ENCODE measurements around the gene NAGK.
"Not testable (repeated sequence)": the region's sequence is repeated elsewhere in the genome, so short reads cannot be mapped to it uniquely, and the experiment has no call there.

The NAGK gene

DNA sequence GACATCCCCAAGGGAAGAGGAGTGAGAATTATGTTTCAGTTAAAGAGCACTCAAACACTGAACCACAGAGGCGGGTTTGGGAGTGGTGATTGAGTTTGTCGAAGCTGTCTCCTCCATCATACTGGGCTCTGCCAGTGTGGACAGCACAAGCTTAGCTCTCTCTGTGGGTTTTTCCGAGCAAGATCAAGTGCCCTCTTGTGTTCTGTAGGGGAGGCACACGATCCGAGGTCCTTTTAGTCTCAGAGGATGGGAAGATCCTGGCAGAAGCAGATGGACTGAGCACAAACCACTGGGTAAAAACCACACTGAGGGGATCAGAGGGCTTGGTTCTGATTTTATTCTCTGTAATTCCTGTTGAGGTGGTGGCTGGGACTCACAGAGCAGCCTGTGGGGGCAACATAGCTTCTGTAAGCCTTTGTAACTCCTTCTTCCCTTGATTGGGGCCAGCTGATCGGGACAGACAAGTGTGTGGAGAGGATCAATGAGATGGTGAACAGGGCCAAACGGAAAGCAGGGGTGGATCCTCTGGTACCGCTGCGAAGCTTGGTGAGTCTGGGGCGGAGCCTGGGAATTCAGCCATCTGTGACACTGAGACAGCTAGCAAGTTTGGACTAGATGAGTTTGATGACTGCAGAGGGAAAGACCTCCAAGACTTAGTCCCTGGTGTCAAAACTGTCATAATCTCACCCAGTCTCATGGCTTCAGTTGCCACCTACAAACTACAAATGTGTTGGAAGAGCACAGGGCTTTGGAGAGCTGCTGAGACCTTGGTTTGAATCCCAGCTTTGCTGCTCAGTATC lies 2.0 kb downstream of the NAGK start:
- peak in 1 of 5 experiments; percentile 33 for DNase-seq

DNA sequence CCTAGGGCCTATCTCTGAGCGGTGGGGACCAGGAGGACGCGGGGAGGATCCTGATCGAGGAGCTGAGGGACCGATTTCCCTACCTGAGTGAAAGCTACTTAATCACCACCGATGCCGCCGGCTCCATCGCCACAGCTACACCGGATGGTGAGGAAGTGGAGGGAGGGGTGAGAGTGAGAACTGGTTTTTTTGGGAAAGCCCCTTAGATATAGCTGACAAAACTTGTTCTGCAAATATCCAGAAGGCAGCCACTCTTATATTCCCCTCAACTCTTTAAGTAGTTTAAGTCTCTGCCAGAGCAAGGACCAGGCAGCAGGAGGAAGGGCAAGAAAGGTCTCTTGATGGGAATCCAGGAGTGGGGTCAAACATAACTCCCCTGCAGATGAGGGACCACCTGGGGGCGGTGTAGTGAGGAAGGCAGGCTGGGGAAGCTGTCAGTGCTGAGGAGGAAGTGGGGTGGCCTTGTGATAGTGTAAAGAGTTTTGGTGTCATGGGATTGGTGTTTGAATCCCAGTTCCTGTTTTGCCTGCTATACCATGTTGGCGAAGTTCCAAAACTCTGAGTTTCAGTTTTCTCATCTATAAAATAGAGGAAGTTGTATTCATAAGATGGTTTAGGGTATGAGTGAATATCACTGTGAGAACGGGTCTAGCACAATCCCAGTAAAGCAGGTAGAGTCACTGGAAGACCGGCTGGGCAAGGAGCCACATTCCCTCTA lies 3.4 kb downstream of the NAGK start:
- DNase-seq, result peak; percentile 33 to 71 (median 53)

DNA sequence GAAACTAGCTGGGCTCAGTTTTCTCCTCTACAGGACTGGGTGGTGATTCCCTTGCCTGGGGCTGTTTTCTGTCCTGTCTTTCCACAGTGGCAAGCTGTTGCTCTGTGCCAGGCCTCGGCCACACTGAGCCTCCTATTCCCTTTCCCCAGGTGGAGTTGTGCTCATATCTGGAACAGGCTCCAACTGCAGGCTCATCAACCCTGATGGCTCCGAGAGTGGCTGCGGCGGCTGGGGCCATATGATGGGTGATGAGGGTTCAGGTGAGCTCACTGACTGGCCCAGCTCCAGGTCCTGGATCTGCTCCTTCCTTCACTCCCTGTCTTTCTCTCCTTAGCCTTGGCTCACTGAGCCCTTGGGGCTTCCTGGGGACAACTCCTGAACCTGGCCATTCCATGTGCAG lies 4.0 kb downstream of the NAGK start:
- DNase-seq, result no peak

DNA sequence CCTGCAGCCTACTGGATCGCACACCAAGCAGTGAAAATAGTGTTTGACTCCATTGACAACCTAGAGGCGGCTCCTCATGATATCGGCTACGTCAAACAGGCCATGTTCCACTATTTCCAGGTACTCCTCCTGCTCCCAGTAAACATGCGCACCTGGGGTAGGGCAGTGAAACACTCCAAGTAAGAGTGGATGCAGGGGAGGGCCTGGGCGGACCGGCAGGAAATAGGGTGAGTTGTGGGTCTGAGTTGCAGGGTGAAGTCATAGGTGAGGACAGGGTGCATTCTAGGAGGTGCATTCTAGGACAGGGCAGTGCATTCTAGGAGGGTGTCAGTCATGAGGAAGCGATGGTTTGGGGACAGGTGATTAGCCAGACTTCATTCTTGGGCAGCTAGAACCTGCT lies 5.0 kb downstream of the NAGK start:
- no peak for DNase-seq

DNA sequence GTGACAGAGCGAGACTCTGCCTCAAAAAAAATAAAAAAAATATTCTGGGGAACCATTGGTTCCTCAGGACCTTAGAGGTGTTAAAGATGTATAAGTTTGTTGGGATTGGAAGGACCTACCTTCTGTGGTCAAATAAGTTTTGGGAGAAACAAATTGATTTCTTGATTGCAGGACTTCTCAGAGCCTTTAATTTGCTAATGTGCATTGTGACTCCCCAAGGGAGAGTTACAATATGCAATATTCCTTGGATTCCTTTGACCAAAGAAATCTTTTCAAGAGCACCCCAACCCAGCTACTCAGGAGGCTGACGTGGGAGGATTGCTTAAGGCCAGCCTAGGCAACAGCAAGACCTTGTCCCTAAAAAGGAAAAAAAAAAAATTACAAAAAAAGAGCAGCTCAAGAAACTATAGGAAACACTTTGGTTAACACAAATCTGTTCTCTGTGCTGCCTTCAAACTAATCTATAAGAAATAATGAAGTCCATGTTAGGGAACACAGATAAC lies 6.5 kb downstream of the NAGK start:
- no peak for DNase-seq

DNA sequence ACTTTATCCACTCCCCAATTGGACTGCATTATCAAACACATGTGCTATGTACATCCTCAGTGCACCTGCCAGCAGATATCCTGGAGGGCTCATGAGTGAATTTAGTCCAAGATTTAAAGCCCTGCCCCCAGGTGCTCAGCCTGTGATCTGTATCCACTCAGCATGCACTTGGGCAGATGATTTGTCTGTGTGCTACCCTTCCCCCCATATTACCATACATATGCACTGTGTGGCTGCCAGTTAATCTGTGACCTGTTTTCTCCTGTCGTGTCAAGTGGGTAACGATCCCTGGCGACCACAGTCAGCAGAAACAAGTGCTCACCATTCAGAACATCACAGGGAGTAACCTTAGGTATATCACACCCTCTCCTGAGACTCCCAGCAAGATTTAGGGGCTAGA lies 10.2 kb downstream of the NAGK start:
- no peak for DNase-seq

DNA sequence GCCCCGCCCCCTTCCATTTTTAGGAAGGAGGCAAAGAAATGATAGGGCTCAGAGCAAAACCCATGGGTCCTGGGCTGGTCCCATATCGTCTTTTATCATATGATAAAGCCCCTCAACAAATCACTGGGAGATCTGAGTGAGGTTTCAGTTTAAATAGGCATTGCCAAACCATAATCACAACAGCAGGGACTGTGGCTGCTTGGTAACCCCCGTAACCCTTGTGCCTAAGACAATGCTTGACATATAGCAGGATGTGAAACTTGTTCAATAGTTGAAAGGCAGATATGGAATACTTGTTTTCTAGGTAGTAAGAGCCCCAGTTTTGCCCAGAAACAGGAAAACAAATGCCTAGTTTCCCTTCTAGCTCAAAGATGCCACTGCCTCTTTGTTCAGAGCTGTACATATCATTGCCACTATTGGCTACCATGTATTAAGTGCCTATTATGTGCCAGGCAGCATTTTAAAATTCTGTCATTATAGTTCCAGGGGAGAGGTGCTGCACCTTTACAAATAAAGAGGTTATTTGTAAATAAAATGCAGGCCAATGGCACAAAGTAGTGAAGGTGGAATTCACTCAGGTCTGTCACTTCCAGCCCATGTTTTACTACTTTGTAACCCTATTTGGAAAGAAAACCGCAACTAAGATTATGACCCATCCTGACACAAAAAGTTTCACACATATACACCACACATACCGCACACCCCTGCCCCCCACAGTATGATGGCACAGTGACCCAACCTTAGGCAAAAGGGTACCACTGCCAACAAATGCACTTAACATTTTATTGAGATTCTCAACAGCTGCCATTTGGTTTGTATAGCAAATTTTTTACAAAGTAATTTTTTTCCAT lies 14.2 kb downstream of the NAGK start:
- peak in 3 of 5 experiments; percentile 20 to 83 (median 31) for DNase-seq

DNA sequence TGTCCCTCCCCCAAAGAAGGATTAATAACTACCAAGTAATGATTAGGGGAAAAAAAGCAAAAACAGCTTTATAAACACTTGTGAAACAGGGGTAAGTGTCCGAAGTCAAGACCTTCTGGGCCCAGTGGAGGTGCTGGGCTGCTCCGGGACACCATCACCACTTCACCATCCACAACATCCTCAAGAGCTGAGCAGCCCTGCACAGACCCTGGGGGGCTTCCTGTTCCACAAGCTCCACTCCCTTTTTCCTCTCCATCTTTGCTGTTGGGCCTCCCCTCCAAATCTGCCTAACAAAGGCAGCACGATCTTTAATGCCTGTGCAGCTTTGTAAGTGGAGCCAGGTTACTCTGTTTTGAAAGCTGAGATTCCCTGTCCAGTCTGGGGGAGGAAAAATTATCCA lies 14.8 kb downstream of the NAGK start:
- DNase-seq, result not testable (repeated sequence)

DNA sequence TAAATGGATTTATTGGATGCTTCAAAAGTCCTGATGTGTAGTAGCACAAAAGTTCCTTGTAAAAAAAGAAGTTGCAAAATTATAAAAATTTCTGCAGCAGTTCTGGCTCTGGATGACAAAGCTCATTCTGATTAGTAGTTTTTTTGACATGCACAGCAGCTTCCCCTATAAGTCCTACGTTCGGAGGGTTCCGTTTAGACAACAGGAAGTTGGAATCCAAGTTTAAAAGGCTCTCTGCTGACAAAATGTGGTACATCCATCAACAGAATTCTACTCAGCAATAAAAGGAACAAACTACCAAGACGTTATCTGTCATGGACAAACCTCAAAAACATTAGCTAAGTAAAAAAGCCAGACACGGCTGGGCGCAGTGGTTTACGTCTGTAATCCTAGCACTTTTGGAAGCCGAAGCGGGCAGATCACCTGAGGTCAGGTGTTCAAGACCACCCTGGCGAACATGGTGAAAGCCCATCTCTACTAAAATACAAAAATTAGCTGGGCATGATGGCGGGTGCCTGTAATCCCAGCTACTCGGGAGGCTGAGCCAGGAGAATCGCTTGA lies 15.4 kb downstream of the NAGK start:
- DNase-seq, result not testable (repeated sequence)

DNA sequence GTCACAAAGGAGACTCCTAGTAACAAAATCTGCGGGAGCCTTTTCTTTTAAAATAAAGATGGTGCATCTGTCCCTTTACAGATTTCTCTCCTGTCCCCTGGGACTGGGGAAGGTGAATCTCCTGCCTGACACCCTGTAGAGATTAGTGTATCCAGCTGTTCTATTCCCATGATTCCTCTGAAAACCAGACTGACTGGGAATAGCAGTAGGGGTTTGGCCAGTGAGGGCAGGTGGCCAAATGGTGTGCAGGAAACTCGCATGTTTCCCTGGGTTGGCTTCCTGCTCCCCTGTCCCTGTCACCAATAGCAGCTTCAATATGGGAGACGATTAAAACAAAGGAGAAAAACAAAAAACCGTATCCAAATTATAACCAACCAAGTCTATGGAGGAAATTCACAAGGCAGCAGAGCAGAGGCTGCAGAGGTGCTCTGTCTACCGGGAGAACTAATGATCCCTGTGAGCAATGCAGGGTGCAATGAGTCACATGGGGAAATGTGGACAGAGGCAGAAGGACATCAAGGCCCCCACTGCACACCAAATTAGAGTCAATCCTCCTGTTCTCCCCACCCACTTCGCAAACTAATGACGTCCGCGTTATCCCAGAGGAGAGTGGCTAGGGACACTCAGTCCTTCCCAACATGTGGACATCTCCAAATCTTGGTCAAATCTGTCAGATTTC lies 17.0 kb downstream of the NAGK start:
- not testable (repeated sequence) for DNase-seq

DNA sequence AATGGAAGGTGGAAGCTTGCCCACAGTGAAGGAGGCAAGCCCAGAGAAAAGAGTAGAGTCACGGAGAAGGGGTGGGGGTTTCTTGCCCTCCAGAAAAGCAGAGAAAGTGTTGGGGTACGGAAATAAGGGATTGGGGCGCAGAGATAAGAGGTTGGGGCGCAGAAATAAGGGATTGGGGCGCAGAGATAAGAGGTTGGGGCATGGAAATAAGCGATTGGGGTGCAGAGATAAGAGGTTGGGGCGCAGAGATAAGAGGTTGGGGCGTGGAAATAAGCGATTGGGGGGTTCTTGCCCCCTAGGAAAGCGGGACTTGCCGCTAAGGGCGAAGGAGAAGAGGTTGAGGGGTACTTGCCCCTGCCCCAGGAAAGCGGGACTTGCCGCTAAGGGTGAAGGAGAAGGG lies 21.0 kb downstream of the NAGK start:
- not testable (repeated sequence) for DNase-seq

DNA sequence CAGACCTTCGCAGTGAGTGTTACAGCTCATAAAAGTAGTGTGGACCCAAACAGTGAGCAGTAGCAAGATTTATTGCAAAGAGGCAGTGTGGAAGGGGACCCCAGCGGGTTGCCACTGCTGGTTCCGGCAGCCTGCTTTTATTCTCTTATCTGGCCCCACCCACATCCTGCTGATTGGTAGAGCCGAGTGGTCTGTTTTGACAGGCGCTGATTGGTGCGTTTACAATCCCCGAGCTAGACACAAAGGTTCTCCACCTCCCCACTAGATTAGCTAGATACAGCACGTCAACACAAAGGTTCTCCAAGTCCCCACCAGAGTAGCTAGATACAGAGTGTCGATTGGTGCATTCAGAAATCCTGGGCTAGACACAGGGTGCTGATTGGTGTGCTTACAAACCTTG lies 23.4 kb downstream of the NAGK start:
- not testable (repeated sequence) for DNase-seq

DNA sequence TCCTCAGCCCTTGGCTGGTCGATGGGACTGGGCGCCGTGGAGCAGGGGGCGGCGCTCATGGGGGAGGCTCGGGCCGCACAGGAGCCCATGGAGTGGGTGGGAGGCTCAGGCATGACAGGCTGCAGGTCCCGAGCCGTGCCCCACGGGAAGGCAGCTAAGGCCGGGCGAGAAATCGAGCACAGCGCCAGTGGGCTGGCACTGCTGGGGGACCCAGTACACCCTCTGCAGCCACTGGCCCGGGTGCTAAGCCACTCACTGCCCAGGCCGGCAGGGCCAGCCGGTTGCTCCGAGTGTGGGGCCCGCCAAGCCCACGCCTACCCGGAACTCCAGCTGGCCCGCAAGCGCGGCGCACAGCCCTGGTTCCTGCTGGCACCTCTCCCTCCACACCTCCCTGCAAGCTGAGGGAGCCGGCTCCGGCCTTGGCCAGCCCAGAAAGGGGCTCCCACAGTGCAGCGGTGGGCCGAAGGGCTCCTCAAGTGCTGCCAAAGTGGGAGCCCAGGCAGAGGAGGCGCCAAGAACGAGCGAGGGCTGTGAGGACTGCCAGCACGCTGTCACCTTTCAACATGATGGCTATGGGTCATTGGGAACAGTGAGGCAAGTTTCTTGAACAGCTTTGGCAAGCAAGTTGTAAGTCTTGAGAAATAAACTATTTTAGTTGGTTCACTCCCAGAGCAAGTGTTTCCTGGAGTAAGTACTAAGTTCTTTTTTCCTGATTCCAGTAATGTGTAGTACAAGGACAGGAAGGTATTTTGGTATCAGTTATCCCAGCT lies 24.2 kb downstream of the NAGK start:
- not testable (repeated sequence) for DNase-seq

DNA sequence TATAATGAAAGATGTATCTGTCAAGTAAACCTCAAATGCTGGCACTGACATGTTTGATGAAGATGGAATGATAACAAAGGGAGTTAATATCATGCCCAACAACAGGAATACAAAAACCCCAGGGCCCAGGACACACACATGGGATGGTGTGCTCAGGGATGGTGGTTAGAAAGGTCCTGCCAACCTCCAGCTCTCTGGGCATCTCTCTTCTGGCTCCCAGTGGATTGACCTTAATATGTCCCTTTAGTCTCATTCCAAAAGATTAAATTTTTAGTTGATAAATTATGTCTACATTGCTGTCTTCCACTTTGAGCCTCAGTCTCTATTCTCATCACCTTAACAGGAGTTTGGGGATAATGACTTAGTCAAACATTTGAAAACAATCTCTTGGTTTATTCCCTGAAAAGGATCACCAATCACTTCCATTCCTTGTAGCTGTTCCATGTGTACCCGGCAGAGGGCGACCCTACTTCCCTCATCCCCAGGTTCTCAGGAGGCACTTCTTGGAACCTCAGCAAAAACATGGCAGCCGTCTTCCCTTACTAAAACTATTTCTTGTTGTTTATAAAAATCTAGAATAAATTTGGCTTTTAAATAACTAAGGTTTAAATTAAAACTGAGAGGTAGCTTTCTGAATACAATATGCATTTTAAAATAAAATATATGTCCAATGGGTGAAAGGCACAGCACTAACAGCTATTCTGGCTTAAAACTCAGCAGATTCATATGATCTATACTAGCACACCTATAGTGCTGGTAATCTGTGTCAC lies 31.9 kb downstream of the NAGK start:
- DNase-seq, result peak in 3 of 5 experiments; percentile 22 to 38 (median 25)

DNA sequence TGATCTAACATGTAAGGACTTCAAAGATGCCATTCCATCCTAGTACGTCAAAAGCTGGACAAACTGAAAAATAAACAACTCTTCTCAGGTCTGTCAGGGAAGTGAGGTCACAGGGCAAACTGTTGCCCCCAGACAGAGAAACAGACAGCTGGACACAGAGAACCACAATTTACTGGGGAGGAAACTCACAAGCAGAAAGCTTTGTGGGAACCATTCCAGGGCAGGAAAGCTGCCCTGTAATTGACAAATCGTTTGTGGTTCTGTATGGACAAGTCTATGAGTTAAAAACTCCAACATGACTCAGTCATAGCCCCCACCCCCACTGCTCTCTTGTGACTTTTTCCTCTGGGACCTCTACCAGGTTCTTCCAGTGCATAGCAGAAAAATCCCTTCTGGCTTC lies 33.2 kb downstream of the NAGK start:
- no peak for DNase-seq

DNA sequence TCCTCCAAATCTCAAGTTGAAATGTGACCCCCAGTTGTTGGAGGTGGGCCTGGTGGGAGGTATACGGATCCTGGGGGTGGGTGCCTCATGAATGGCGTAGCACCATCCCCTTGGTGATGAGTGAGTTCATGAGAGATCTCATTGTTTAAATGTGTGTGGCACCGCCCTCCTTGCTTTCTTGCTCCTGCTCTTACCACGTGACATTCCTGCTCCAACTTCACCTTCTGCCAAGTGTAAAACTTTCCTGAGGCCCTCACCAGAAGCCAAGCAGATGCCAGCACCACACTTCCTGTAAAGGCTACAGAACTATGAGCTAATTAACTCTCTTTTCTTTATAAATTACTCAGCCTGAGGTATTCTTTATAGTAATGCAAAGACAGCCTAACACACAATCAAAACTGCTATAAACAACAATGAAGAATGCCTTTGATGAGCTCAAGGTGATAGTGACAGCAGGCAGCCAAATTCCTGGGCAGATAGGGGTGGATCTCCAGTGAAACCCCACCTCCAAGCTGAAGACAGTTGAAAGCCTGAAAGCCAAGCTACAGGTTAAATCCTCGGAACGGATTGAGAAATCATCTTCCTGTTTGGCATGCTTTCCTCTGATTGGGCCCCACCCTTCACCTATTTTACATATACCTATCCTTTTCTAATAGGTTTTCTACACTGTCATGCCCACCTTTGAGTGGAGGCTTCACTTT lies 34.7 kb downstream of the NAGK start:
- DNase-seq, result no peak

DNA sequence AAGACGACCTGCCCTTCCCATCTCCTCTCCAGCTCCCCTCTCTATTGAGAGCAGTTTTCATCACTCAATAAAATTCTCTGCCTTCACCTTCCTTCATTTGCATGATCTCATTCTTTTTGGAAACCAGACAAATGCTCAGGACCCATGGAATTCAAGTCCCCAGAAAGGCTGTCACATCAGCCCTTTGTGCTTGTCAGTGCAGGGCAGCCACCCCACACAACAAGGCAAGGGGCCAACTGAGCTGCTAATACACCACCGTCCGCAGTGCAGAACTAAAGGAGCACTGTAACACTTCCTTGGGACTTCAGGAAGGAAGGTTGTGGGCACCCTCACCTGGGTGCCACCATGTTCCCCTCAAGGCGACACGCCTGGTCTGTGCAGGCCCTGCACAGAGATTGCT lies 35.4 kb downstream of the NAGK start:
- no peak for DNase-seq

DNA sequence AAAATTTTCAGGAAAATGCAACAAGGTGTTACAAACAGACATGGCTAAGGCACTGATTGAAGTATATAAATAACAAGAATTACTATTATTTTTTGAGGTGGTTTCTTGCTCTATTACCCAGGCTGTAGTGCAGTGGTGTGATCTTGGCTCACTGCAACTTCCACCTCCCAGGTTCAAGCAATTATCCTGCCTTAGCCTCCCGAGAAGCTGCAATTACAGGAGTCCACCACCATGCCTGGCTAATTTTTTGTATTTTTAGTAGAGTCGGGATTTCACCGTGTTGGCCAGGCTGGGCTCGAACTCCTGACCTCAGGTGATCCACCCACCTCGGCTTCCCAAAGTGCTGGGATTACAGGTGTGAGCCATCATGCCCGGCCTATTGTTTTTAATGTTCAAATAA lies 38.0 kb downstream of the NAGK start:
- not testable (repeated sequence) for DNase-seq

DNA sequence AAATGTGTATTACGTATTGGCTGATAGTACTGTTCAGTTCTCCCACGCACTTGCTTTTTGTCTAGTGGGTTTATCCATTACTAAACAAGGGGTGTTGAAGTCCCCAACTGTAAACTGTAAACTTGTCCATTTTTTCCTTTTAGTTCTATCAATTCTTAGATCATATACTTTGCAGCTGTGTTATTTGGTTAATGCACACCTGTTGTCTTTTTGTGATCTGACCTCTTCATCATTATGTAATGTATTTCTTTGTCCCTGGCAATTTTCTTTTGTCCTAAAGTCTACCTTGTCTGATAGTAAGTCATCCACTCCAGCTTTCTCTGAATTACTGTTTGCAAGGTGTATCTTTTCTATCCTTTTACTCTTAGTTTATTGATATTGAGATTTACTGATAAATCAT lies 39.6 kb downstream of the NAGK start:
- DNase-seq, result no peak

DNA sequence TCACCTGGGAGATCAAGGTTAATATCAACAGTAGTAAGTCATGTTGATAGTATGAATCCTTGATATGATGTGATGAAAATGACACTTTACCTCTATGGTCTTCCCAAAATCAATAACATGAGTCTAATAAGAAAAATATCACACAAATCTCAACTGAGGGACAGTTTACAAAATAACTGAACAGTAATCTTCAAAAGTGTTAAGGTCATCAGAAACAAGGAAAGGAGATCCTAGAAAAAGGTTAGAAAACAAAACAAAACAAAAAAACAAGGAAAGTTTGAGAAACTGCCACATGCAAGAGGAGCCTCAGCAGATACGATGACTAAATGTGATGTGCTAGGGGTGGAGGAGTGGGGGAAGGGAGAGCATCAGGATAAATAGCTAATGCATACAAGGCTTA lies 45.4 kb downstream of the NAGK start:
- no peak for DNase-seq

Measured in T-helper 2 cell (primary cell).